Endothelial cell (in vitro differentiated cells): ENCODE results near the gene POLE. TPM values are rescaled to one million over a fixed set of nuclear protein-coding genes. Genes with fewer than 3 reads are reported as not detected.
A peak's percentile ranks its signal among the peaks of the same experiment; 100 is the strongest.

Experiments used
- DNase-seq: peaks from one replicate; pipeline ENCODE4 v3.0.0; 2021; ENCODE audit warnings: low spot score
- H3K27ac Mint-ChIP-seq: one replicate; pipeline ENCODE4 v1.8.0; 2021; ENCODE audit warnings: mixed read lengths, inconsistent platforms; ENCODE audit not compliant: unreplicated experiment
- H3K27me3 Mint-ChIP-seq: one replicate; pipeline ENCODE4 v1.8.0; 2021; ENCODE audit warnings: mild to moderate bottlenecking, moderate library complexity, mixed read lengths, inconsistent platforms; ENCODE audit not compliant: unreplicated experiment
- H3K36me3 Mint-ChIP-seq: one replicate; pipeline ENCODE4 v1.8.0; 2021; ENCODE audit warnings: mild to moderate bottlenecking, low read depth, mixed read lengths, inconsistent platforms; ENCODE audit not compliant: unreplicated experiment
- H3K4me1 Mint-ChIP-seq: one replicate; pipeline ENCODE4 v1.8.0; 2021; ENCODE audit warnings: mild to moderate bottlenecking, mixed read lengths, inconsistent platforms; ENCODE audit not compliant: unreplicated experiment
- H3K4me3 Mint-ChIP-seq: one replicate; pipeline ENCODE4 v1.8.0; 2021; ENCODE audit warnings: mild to moderate bottlenecking, mixed read lengths, inconsistent platforms; ENCODE audit not compliant: unreplicated experiment
- H3K9me3 Mint-ChIP-seq: one replicate; pipeline ENCODE4 v1.8.0; 2021; ENCODE audit warnings: mixed read lengths, inconsistent platforms; ENCODE audit not compliant: unreplicated experiment
- CTCF ChIP-seq: fragments of 200-600 bp; sonication (generic); IDR thresholded peaks from one replicate; pipeline ENCODE4 v1.5.0; 2021; ENCODE audit warnings: antibody characterized with exemption; ENCODE audit not compliant: unreplicated experiment
- total RNA-seq: library from RNA; stranded (reverse); fragmentation: NEBNext Ultra II Directional; extraction: Animal tissue kit (Norgen Biotek cat#: 25700); gene quantifications from one replicate; pipeline ENCODE4 v1.2.1, GENCODE V29; 2021; ENCODE audit not compliant: unreplicated experiment

Gene POLE
- total RNA-seq, 1 donor from 2014 or later = 137 TPM

- peak; percentile 23 for DNase-seq
- no peak overlapping the region for H3K27ac Mint-ChIP-seq
- no peaks in the 10 kb centered on the region for H3K4me1 Mint-ChIP-seq
These were observed 30.6 kb upstream of the POLE start for GRCh38 chr12:132717531-132718387.

DNA sequence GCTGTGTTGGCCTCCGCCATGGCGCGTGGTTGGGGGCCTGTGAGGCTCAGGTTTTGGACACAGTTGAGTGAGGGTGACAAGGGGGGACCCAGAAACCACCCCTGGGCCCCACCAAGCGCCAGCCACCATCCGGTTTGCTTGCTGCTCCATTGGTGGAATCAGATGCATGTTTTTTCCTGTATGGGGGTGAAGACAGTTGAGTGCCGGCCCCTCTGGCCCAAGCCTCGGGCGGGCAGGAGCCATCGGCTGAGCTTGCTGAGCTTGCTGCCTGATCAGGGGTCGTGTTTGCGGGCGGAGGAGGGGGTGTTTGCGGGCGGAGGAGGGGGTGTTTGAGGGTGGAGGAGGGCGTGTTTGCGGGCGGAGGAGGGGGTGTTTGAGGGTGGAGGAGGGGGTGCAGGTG lies 29.9 kb upstream of the POLE start:
- Mint-ChIP-seq H3K27ac (no peak overlapping the region), H3K9me3 (no peaks in the 10 kb centered on the region), H3K36me3 (peaks cover 24% of the 10 kb centered on the region), H3K4me3 (no peak overlapping the region), H3K27me3 (peaks cover 12% of the 10 kb centered on the region), H3K4me1 (no peaks in the 10 kb centered on the region)
- TF ChIP-seq CTCF = no peak
- DNase-seq = no peak

More at GRCh38 chr12:132717531-132718387, 30.6 kb upstream of the POLE start:
- H3K36me3 Mint-ChIP-seq = peaks cover 24% of the 10 kb centered on the region
- no peak for TF ChIP-seq CTCF
- no peaks in the 10 kb centered on the region for H3K9me3 Mint-ChIP-seq
- H3K27me3 Mint-ChIP-seq = peaks cover 9% of the 10 kb centered on the region
- H3K4me3 Mint-ChIP-seq = no peak overlapping the region

GRCh38 chr12:132716356-132716755 lies 29.2 kb upstream of the POLE start:
- Mint-ChIP-seq H3K4me3 (no peak overlapping the region), H3K27me3 (peaks cover 12% of the 10 kb centered on the region), H3K9me3 (no peaks in the 10 kb centered on the region), H3K4me1 (no peaks in the 10 kb centered on the region), H3K36me3 (peaks cover 24% of the 10 kb centered on the region), H3K27ac (no peak overlapping the region)
- TF ChIP-seq CTCF = no peak
- no peak for DNase-seq

DNA sequence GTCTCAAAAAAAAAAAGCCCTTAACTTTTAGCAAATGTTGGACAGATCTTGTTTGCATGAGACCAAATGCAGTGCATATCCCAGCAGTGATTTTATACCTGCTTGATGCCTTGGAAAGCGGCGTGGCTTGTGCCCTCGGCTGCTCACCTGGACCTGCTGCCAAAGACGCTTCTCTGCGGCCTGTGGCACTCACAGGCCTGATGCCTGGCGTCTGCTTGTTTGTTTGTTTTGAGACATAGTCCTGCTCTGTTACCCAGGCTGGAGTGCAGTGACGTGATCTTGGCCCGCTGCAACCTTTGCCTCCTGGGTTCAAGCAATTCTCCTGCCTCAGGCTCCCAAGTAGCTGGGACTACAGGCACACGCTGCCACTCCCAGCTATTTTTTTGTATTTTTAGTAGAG lies 28.7 kb upstream of the POLE start:
- Mint-ChIP-seq H3K4me1 (no peaks in the 10 kb centered on the region), H3K9me3 (no peaks in the 10 kb centered on the region), H3K4me3 (no peak overlapping the region), H3K27ac (no peak overlapping the region), H3K27me3 (peaks cover 12% of the 10 kb centered on the region), H3K36me3 (peaks cover 24% of the 10 kb centered on the region)
- no peak for TF ChIP-seq CTCF
- no peak for DNase-seq

GRCh38 chr12:132713123-132713522 lies 26.0 kb upstream of the POLE start:
- Mint-ChIP-seq H3K9me3 (no peaks in the 10 kb centered on the region), H3K4me1 (peaks cover 8% of the 10 kb centered on the region), H3K27ac (no peak overlapping the region), H3K36me3 (peaks cover 21% of the 10 kb centered on the region), H3K4me3 (peak overlapping the region; percentile 31), H3K27me3 (peaks cover 20% of the 10 kb centered on the region)
- no peak for DNase-seq
- TF ChIP-seq CTCF = no peak
